ENCODE measurements around the gene BDNF.

DNA sequence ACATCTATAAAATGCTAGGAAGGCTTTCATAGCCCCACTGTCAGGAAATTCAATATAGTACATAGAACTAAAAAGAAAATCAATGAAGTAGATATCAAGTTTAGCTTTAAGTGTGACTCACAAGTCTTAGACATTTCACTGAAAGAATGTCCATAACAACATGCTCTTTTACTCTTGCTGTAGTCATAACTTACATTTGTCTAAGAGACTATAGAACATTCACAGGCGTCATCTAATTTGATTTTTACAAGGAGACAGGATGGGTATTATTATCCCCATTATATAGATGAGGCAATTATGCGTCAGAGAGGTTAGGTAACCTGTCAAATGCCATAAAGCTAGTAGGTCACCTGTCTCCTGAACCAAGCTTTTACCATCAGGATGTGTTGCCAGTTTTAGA, 36.9 kb downstream of the BDNF start:
- TF ChIP-seq POLR2AphosphoS5 (IDR thresholded peaks at IDR 0.05; ENCODE audit: borderline replicate concordance, low read depth, low read length) (no peak), EZH2 (IDR thresholded peaks at IDR 0.05) (no peak), FOXP2 (optimal IDR thresholded peaks at IDR 0.05; ENCODE audit: control extremely low read depth, extremely low read length, insufficient read depth) (no peak)
